Sigmoid colon (tissue), 7 donors: Measurements from ENCODE around the gene FBXO44. TPM values are rescaled to one million over a fixed set of nuclear protein-coding genes. Genes with fewer than 3 reads are reported as not detected.
"Not testable (repeated sequence)": the region's sequence is repeated elsewhere in the genome, so short reads cannot be mapped to it uniquely, and the experiment has no call there.

Experiments used
- DNase-seq: peaks from one replicate; pipeline ENCODE4 v3.0.0-alpha.2; 2019
- H3K27ac ChIP-seq, 4 donors: fragments of 200-600 bp; sonication (generic); one replicate each; pipeline ENCODE4 v1.5.1; 2016 to 2019; ENCODE audit warnings: mild to moderate bottlenecking in 1 of 4
- H3K27me3 ChIP-seq, 3 donors: fragments of 200-600 bp; sonication (generic); one replicate each; pipeline ENCODE4 v1.5.1; 2019; ENCODE audit warnings: mild to moderate bottlenecking in 1 of 3
- H3K36me3 ChIP-seq, 4 donors: fragments of 200-600 bp; sonication (generic); one replicate each; pipeline ENCODE4 v1.5.1; 2016 to 2019
- H3K4me1 ChIP-seq, 4 donors: fragments of 200-600 bp; sonication (generic); one replicate each; pipeline ENCODE4 v1.5.1; 2017 to 2019
- H3K4me3 ChIP-seq, 4 donors: fragments of 200-600 bp; sonication (generic); one replicate each; pipeline ENCODE4 v1.5.1; 2017 to 2019; ENCODE audit warnings: mild to moderate bottlenecking in 2 of 4, moderate library complexity in 1 of 4
- H3K9me3 ChIP-seq, 4 donors: fragments of 200-600 bp in 3 of 4; sonication (generic) in 3 of 4; one replicate each; pipeline versions ENCODE4 v1.5.1 to v1.6.1; 2013 to 2019
- CTCF ChIP-seq, 4 experiments: fragments of 450-650 bp in 3 of 4; fragments of 200-600 bp in 1 of 4; IDR thresholded peaks; one replicate each; pipeline ENCODE4 v1.5.1; 2016 to 2019; ENCODE audit warnings: antibody characterized with exemption in 4 of 4, mild to moderate bottlenecking in 3 of 4, moderate library complexity in 2 of 4
- EP300 ChIP-seq, 4 donors: sonication (generic); formaldehyde crosslinking; IDR thresholded peaks; one replicate each; pipeline ENCODE4 v1.6.1; 2017; ENCODE audit warnings: antibody characterized with exemption in 4 of 4
- POLR2A ChIP-seq, 2 donors: fragments of 450-650 bp; IDR thresholded peaks; one replicate each; pipeline ENCODE4 v1.6.1; 2016; ENCODE audit warnings: antibody characterized with exemption in 2 of 2, mild to moderate bottlenecking in 2 of 2, moderate library complexity in 2 of 2
- POLR2AphosphoS5 ChIP-seq, 4 donors: sonication (generic); formaldehyde crosslinking; IDR thresholded peaks; one replicate each; pipeline ENCODE4 v1.6.1; 2017; ENCODE audit warnings: antibody characterized with exemption in 4 of 4
- WGBS, 2 donors: extraction: QIAGEN DNeasy Blood & Tissue Kit; methylation state at CpG; one replicate each; pipeline ENCODE4 v1.1.7; 2013; 5-methylcytosine and 5-hydroxymethylcytosine counted together
- intact Hi-C: fragments of 100-400 bp; cut with DNase I; formaldehyde crosslinking; loops from one replicate; pipeline ENCODE4 v1.15.1; 2023
- polyA plus RNA-seq, 3 donors: library from polyadenylated mRNA; stranded (reverse); fragments of 200-250 nt; gene quantifications; one replicate each; pipeline ENCODE4 v1.2.3, GENCODE V29; 2013
- total RNA-seq, 4 donors: library from RNA; depleted of rRNA; stranded (reverse); fragments of >200 nt; gene quantifications; one replicate each; pipeline ENCODE4 v1.1.0, GENCODE V29; 2016
- donor health status: healthy with polysubstance abuse.
- donor health status: Bipolar disorder and iron deficiency.
- donor health status: healthy.

Gene FBXO44
- total and polyA plus RNA-seq, 7 donors = 1.6 to 27.3 (median 14.2) TPM

GRCh38 chr1:11642418-11643017 lies 12.2 kb upstream of the FBXO44 start:
- intact Hi-C loops = loop anchor here (1.0 to 5.0 kb wide), 3 partner anchors 305 to 604 kb away; no protein-coding TSS in a partner anchor
- not testable (repeated sequence) for H3K36me3 ChIP-seq, H3K4me3 ChIP-seq, H3K9me3 ChIP-seq, H3K4me1 ChIP-seq, H3K27ac ChIP-seq
- H3K27me3 ChIP-seq = peaks cover 0 to 20% (median 9%) of the 10 kb centered on the region in 3 donors
- DNase-seq = peak; percentile 79
- WGBS, 2 donors = 45 to 54% methylated on average over 18 of the region's 18 CpGs
- peak; percentile 85 to 97 (median 94) for TF ChIP-seq CTCF (IDR thresholded peaks at IDR 0.05)

GRCh38 chr1:11643782-11644181 lies 10.9 kb upstream of the FBXO44 start:
- no peaks in the 10 kb centered on the region for H3K36me3 ChIP-seq
- TF ChIP-seq POLR2A (IDR thresholded peaks at IDR 0.05) (no peak), POLR2AphosphoS5 (IDR thresholded peaks at IDR 0.05) (no peak), EP300 (IDR thresholded peaks at IDR 0.05) (no peak)
- no peak overlapping the region for H3K27ac ChIP-seq
- no peak overlapping the region for H3K4me3 ChIP-seq
- peaks cover 0 to 11% (median 8%) of the 10 kb centered on the region in 4 donors for H3K4me1 ChIP-seq
- intact Hi-C loops = loop anchor here (2.0 to 5.0 kb wide), 2 partner anchors 306 to 605 kb away; no protein-coding TSS in a partner anchor
- no peak for DNase-seq
- peaks cover 0 to 20% (median 18%) of the 10 kb centered on the region in 3 donors for H3K27me3 ChIP-seq
- WGBS, 2 donors = 39 to 65% methylated on average over 5 of the region's 5 CpGs
- no peaks in the 10 kb centered on the region for H3K9me3 ChIP-seq

GRCh38 chr1:11645270-11645669 lies 9.4 kb upstream of the FBXO44 start:
- Histone ChIP-seq H3K9me3 (no peaks in the 10 kb centered on the region), H3K4me1 (peaks cover 0 to 25% (median 19%) of the 10 kb centered on the region in 4 donors), H3K27me3 (peaks cover 7 to 31% (median 31%) of the 10 kb centered on the region in 3 donors), H3K36me3 (no peaks in the 10 kb centered on the region), H3K4me3 (no peak overlapping the region), H3K27ac (no peak overlapping the region)
- 80 to 92% methylated on average over 5 of the region's 5 CpGs for WGBS, 2 donors
- intact Hi-C loops = no loop called here
- no peak for TF ChIP-seq POLR2A (IDR thresholded peaks at IDR 0.05)
- no peak for DNase-seq

- peak; percentile 81 for DNase-seq
- H3K9me3 ChIP-seq = no peaks in the 10 kb centered on the region
- TF ChIP-seq POLR2AphosphoS5 (IDR thresholded peaks at IDR 0.05) = no peak
- peak in 2 of 4 experiments; percentile 30 to 60 for TF ChIP-seq CTCF (IDR thresholded peaks at IDR 0.05)
- whole genome bisulfite sequencing, 2 donors = 20 to 32% methylated on average over 8 of the region's 8 CpGs
- intact Hi-C loops = no loop called here
- no peaks in the 10 kb centered on the region for H3K36me3 ChIP-seq
- H3K27me3 ChIP-seq = peaks cover 7 to 36% (median 32%) of the 10 kb centered on the region in 3 donors
- H3K27ac ChIP-seq = no peak overlapping the region
- no peak overlapping the region for H3K4me3 ChIP-seq
- H3K4me1 ChIP-seq = peaks cover 0 to 30% (median 24%) of the 10 kb centered on the region in 4 donors
Measured at GRCh38 chr1:11645670-11646265, 8.9 kb upstream of the FBXO44 start.

- Histone ChIP-seq H3K4me1 (peaks cover 0 to 31% (median 26%) of the 10 kb centered on the region in 4 donors), H3K4me3 (no peak overlapping the region), H3K9me3 (no peaks in the 10 kb centered on the region), H3K36me3 (no peaks in the 10 kb centered on the region), H3K27me3 (peaks cover 7 to 39% (median 32%) of the 10 kb centered on the region in 3 donors), H3K27ac (no peak overlapping the region)
- TF ChIP-seq EP300 (IDR thresholded peaks at IDR 0.05) (no peak), CTCF (IDR thresholded peaks at IDR 0.05) (no peak), POLR2AphosphoS5 (IDR thresholded peaks at IDR 0.05) (no peak), POLR2A (IDR thresholded peaks at IDR 0.05) (no peak)
- intact Hi-C loops = no loop called here
- DNase-seq = no peak
- whole genome bisulfite sequencing, 2 donors = 68 to 78% methylated on average over 9 of the region's 9 CpGs
Measured at GRCh38 chr1:11646317-11646716, 8.4 kb upstream of the FBXO44 start.
